UCSD-AML1 (cell line): Measurements from ENCODE around the gene ANKRD24.
"Not testable (repeated sequence)": the region's sequence is repeated elsewhere in the genome, so short reads cannot be mapped to it uniquely, and the experiment has no call there.

Experiments
- DNase-seq: peaks from one replicate; lab custom pipeline; 2025; ENCODE audit not compliant: unreplicated experiment; lab: John Stamatoyannopoulos, UW

The ANKRD24 gene

DNA sequence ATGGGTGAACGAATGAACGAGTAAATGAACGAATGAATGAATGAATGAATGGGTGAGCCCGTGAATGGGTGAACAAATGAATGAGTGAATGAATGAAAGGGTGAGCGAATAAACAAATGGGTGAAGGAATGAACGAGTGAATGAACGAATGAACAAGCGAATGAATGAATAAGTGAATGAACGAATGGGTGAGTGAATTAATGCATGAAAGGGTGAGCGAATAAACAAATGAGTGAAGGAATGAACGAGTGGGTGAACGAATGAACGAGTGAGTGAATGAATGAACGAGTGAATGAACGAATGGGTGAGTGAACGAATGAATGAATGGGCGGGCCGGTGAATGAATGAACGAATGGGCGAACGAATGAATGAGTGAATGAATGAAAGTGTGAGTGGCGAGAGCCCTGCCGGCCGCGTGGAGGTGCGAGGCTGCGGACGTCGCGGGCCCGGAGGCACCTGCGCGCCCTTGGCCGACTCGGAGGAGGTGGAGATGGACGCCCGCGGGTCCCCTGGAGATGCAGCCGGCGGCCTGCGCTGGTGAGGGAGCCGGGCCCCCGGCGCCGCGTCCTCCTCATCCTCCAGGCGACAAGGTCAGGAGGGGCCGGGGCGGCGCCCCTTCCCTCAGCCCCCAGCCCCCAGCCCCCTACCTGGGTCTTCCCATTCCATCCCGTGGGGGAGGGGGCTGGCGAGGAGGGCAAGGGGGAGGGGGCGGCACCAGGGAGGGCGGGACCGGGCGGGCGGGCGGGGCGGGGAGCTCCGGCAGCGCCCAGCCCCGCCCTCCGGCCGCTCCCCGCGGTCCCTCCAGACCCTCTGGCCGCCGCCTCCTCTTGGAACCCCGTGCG, 15.4 kb downstream of the ANKRD24 start:
- DNase-seq, result no peak

DNA sequence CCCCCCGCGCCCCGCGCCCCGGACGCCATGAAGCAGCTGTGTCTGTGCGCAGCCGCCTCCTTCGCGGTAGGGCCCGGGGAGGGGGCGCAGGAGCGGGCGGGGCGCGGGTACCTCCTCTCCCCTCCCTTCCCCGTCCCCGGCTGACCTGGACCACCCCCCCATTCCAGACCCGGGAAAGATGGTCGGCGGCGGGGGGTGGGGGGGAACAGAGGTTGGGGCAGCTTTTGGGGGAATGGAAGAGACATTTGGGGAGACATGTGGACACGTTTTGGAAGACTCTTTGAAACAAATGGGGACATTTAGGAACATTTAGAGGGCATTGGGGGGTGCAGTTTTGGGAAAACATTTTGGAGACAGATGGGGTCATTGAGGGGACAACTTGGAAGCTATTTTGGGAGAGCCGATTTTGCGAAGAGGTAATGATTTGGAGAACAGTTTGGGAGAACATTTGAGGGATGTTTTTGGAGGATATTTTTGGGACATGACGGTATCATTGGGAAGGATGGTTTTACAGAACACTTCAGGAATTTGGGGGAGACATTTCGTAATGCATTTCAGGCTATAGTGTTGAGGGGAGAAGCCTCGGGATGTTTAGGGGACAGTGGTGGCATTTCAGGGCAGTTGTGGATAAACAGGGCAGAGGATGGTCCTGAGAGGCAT, 16.1 kb downstream of the ANKRD24 start:
- DNase-seq, result no peak

DNA sequence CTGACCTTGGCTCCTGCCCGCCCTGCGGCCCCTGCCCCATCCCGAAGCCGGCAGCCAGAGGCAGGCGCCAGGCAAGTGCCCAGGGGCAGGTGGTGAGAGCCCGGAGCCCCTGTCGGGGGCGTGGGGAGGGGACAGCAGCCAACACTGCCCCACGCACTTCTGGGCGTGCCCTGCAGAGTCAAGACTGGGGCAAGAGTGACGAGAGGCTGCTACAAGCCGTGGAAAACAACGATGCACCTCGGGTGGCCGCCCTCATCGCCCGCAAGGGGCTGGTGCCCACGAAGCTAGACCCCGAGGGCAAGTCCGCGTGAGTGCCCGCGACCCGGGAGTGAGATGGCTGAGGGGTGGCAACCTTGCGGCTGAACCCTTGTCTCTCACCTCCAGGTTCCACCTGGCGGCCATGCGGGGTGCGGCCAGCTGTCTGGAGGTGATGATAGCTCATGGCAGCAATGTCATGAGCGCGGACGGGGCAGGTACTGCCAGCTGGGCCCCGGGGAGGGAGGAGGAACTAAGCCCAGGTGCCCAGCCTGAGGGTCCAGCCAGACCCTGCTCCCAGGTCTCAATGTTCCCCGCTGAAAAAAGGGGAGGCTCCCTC, 17.3 kb downstream of the ANKRD24 start:
- DNase-seq, result no peak

DNA sequence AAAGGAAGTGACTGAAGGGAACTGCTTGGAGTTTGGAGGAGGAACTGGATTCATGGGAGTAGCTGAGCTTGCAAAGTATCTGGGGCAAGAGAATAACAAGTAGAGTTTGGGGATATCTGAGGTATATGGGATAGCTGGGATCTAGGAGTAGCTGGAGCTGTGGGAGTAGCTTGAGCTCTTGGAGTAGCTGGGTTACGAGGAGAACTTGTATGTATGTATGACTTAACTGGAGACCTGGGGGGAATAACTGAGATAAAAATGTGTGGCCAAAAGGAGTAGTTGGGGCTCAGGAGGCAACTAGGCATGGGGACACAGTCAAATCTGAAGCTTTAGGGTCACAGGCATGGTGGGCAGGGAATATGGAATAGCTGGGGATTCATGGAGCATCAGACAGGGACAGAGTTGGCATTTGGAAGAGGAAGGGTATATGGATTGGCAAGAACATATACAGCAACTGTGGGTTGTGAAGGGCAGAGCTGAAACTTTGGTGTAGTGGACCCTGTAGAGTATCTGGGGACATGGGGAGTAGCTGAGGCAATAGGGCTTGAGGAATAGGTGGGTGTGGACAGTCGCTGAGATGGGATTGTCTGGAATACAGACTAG, 18.6 kb downstream of the ANKRD24 start:
- no peak for DNase-seq

DNA sequence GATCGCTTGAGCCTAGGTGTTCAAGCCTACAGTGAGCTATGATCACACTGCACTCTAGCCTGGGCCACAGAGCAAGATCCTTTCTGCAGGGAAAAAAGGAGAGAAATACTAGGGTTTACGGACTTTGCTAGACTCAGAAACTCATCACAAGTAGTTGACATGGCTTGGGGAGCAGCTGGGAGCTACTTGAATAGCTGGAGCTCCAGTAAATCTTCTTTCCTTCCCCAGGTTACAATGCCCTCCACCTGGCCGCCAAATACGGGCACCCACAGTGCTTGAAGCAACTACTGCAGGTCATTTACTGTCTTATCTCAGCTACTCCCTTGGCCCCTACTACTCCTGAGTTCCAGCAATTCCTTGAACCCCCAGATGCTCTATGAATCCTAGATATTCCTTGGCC, 19.3 kb downstream of the ANKRD24 start:
- no peak for DNase-seq

DNA sequence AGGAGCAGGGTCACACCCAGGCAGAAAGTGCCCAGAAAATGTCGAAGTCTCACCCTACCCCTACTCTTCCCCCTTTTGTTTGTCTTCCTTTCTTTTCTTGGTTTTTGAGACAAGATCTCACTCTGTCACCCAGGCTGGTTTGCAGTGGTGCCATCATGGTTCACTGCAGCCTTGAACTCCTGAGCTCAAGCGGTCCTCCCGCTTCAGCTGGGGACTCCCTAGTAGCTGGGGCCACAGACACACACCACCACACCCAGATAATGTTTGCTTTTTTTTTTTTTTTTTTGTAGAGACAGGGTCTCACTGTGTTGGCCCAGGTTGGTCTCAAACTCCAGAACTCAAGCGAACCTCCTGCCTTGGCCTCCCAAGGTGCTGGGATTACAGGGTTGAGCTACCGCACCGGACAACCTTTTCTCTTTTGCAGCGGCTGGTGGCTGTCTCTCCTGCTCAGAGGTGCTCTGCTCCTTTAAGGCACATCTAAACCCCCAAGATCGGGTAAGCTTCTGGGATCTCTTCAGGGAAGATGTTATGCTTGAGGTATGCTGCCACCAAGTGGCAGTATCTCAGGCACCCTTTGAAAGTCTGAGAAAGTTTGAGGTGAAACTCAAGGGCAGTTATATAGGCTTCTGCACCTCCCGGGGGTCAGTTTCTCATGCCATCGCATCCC, 24.5 kb downstream of the ANKRD24 start:
- no peak for DNase-seq

DNA sequence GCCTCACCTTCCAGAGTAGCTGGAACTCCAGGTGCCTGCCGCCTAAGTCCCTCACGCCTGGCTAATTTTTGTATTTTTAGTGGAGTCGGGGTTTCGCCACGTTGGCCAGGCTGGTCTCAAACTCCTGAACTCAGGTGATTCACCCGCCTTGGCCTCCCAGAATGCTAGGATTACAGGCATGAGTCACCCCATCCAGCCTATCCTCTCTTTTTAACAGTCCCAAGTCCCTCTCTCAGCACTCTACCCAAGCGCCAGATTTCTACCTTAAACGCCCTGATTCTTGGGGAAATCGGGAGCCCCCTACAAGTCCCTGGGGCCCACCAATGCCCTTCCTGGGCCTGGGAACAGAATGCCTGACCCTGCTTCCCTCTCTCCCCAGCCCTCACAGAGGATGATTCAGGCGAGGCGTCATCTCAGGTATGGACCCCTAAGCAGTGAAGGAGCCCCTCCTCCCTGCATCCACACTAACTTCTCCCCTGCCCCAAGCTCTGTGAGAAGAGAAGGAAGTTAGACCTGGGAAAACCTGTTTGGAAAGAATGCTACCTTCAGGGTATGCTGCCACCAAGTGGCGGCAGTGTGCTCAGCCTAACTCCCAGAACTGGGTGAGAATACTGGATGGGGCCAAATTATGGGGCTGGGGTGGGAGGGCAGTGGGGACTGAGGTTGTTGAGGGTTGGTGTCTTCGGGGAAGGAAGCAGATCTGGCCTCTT, 26.1 kb downstream of the ANKRD24 start:
- peak; percentile 25 for DNase-seq

DNA sequence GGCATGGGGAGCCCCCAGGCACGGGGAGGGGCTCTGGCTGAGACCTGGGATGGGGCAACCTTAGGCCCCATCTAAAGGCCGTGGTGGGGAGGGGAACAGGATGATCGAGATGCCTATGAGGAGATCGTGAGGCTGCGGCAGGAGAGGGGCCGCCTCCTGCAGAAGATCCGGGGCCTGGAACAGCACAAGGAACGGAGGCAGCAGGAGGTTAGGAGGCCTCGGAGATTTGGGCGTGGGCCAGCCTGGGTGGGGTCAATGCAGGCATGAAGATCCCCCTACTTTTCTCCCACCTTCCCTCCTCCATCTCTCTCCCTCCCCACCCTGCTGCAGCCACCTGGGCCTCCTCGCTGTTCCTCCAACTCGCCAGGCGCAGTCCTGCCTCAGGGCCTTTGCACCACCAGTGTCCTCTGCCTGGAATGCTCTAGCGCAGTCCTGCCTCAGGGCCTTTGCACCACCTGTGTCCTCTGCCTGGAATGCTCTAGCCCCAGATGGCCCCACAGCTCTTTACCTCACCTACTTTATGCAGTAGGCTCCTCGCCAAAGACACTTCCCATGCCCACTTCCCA, 27.8 kb downstream of the ANKRD24 start:
- no peak for DNase-seq

DNA sequence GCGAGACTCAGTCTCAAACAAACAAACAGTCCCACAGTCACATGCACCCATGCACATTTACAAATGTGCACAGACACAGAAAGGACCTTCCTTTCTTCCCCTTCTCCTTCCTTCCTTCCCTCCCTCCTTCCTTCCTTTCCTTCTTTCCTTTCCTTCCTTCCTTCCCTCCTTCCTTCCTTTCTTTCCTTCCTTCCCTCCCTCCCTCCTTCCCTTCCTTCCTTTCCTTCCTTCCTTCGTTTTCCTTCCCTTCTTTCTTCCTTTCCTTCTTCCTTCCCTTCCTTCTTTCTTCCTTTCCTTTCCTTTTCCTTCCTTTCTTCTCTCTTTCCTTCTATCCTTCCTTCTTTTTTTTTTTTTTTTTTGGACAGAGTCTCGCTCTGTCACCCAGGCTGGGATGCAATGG, 30.6 kb downstream of the ANKRD24 start:
- DNase-seq, result no peak

DNA sequence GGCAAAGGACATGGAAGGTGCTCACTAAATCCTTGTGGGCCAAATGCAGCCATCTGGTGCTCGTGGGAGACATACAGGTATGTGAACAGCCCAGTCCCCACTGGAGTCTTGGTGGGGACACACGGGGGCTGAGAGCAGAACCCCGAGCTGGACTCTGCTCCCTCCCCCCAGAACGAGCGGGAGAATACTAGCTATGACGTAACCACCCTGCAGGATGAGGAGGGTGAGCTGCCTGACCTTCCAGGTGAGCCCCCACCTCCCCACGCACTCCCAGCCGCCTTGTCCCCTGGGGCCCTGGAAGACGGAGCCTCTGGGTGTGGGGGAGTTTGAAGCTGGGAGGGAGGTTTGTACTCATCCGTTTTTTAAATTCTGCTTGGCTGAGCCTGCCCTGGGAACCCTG, 33.3 kb downstream of the ANKRD24 start:
- no peak for DNase-seq

DNA sequence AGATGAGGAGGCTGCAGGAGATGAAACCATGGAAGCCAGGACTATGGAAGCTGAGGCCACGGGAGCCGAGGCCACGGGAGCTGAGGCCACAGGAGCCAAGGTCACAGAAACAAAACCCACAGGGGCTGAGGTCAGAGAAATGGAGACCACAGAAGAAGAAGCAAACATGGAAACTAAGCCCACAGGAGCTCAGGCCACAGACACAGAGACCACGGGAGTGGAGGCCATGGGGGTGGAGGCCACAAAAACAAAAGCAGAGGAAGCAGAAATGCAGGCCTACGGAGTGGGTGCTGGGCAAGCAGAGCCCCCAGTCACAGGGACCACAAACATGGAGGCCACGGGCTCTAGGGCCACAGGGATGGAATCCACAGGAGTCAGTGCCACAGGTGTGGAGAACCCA, 34.4 kb downstream of the ANKRD24 start:
- DNase-seq, result no peak

DNA sequence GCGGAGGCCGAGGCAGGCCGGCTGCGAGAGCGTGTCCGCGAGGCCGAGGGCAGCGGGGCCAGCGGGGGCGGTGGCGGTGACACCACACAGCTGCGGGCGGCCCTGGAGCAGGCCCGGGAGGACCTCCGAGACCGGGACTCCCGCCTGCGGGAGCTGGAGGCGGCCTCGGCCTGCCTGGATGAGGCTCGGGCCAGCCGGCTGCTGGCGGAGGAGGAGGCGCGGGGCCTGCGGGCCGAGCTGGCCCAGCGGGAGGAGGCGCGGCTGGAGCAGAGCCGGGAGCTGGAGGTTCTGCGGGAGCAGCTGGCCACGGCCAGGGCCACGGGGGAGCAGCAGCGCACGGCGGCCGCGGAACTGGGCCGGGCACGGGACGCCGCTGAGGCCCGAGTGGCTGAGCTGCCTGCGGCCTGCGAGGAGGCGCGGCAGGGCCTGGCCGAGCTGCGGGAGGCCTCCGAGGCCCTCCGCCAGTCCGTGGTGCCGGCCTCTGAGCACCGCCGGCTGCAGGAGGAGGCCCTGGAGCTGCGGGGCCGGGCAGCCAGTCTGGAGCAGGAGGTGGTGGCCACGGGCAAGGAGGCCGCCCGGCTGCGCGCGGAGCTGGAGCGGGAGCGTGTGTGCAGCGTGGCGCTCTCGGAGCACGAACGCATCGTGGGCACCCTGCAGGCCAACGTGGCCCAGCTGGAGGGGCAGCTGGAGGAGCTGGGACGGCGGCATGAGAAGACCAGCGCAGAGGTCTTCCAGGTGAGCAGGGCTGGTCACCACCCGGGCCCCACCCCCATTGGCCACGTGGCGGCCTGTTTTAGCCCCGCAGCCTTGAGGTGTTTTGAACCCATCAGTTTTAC, 35.2 kb downstream of the ANKRD24 start:
- no peak for DNase-seq

DNA sequence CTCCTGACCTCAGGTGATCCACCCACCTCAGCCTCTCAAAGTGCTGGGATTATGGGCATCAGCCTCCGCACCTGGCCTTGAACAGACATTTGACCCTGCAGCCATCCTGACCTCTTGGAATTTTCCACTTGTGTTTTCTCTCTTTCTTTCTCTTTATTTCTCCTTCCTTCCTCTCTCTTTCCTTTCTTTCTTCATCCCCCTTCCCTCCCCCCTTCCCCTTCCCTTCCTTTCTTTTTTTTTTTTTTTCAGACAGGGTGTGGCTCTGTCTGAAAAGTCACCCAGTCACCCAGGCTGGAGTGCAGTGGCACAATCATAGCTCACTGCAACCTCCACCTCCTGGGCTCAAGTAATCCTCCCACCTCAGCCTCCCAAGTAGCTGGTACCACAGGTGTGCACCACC, 36.0 kb downstream of the ANKRD24 start:
- DNase-seq, result not testable (repeated sequence)

DNA sequence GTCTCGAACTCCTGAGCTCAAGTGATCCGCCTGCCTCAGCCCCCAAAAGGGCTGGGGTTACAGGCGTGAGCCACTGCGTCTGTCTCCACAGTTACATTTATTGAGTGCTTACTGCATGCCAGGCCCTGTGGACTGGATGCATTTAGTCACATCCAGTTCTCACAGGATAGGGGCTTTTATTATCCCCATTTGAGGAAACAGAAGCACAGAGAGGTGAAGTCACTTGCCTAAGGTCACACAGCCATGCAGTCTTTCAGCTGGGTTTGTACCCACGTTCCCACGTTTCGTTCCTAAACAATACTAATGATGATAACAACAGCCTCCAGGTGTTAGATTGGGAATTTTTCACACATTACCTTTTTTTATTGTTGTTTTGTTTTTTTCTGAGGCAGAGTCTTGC, 37.7 kb downstream of the ANKRD24 start:
- no peak for DNase-seq

DNA sequence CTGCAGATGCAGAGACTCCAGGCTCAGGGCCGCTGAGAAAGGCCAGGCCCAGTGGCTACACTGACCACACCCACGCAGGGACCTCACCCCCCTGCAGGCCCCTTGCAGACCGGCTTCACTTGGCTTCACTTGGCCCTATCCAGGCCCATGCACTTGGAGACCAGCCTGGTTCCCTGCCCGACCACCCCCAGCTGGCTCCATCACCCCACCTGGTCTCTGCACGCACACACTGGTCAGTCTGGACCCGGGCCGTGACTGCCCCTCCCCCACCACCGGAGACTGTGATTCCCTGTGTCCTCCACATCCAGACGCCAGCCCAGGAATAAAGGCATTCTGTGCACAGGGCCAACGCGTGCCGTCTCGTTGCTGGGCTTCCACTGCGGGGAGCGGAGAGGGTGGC, 42.0 kb downstream of the ANKRD24 start:
- DNase-seq, result no peak

DNA sequence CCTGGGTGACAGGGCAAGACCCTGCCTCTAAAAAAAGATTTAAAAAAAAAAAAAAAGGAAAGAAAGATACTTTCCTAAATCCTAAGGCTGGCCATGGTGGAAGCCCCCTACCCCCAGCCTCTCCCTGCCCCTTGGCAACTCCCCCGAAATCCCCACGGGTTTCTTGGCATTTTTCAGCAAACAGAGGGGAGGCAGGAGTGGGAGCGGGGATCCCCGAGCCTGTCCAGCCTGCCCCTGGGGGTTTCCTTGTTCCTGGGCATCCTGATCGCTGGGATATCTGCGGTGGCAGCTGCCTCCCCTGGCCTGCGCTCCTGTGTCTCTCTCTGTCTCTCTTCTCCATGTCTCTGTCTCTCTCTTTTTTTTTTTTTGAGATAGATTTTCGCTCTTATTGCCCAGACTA, 43.4 kb downstream of the ANKRD24 start:
- no peak for DNase-seq

DNA sequence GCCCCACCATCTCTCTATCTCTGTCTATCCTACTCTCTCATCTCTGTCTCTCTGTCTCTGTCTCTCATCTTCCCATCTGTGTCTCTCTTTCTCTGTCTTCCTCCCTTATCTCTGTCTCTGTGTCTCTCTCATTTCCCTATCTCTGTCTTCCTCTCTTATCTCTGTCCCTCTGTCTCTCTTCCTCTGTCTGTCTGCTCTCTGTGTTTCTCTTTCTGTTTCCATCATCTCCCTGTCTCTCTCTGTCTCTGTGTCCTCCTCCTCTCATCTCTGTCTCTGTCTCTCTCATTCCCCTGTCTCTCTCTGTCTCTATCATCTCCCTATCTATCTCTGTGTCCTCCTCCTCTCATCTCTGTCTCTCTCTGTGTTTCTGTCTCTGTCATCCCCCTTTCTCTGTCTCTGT, 45.3 kb downstream of the ANKRD24 start:
- DNase-seq, result no peak

DNA sequence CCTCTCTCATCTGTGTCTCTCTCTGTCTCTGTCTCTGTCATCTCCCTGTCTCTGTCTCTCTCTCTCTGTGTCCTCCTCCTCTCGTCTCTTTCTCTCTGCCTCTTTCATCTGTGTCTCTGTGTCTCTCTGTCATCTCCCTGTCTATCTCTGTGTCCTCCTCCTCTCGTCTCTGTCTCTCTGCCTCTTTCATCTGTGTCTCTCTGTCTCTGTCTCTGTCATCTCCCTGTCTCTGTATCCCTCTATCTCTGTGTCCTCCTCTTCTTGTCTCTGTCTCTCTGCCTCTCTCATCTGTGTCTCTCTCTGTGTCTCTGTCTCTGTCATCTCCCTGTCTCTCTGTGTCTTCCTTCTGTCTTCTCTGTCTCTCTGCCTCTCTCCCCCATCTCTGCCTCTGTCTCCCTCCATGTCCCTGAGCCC, 46.3 kb downstream of the ANKRD24 start:
- DNase-seq, result no peak

DNA sequence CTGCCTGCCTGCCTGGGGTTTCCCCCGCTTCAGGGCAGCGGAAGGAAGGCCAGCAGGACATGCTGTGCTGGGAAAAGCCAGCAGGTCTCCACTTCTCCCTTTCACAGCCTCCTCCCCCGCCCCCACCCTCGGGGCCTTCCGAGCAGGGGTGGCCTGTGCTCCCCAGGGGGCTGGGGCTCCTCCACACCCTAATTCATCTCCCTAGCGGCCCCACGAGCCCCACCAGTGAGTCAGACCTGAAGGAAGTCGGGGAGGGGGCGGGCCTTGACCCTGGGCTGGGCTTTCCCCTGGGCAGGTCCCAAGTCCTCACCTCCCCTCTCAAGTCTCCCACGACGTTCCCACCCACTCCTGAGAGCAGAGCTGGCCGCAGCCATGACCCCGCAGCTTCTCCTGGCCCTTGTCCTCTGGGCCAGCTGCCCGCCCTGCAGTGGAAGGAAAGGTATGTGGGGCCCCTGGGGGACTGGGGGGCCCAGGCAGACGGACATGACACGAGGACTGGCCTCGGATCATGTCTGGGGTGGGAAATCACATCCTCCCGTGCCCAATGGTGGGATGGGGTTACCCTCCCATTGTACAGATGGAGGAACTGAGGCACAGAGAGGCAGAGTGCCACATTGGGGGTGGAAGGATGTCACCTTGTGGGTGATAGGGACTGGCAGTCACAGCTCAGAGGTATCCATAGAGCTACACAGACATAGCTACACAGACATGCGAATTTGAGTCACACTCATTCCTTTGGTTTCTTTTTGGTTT, 46.9 kb downstream of the ANKRD24 start, which contains the start of gene EBI3:
Gene EBI3, plus strand, starts transcription at position 345 of the 753 bp plus-strand sequence. Its CDS starts 28 bp downstream, at position 373.
- peak; percentile 62 for DNase-seq
